GM10266 (cell line): ENCODE measurements around the gene TCF4.

Experiments
- DNase-seq: peaks from one replicate; pipeline ENCODE4 v3.0.0; 2012; ENCODE audit errors: extremely low spot score
- CTCF ChIP-seq: IDR thresholded peaks from 2 replicates; pipeline ENCODE4 v1.5.1; 2012; ENCODE audit warnings: mild to moderate bottlenecking, low read depth; ENCODE audit not compliant: control insufficient read depth, insufficient read depth; ENCODE audit errors: missing control alignments

The TCF4 gene

GRCh38 chr18:55232506-55232905 lies 355.5 kb downstream of the TCF4 start:
- no peak for TF ChIP-seq CTCF
- DNase-seq: no peak

DNA sequence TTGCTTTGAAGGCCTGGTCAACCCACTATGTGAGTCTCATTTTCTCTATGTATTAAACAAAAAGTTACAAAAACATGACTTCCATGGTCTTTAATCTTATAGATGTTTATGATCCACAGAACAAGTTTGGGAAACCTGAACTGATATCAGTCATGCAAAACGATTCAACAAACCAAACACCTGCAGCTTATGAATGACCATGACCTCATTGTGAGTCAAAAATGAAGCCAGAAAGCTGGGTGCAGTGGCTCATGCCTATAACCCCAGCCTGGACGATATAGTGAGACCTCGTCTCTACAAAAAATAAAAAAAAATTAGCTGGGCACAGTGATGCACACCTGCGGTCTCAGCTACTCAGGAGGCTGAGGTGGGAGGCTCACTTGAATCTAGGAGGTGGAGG lies 358.3 kb downstream of the TCF4 start:
- no peak for TF ChIP-seq CTCF
- no peak for DNase-seq

DNA sequence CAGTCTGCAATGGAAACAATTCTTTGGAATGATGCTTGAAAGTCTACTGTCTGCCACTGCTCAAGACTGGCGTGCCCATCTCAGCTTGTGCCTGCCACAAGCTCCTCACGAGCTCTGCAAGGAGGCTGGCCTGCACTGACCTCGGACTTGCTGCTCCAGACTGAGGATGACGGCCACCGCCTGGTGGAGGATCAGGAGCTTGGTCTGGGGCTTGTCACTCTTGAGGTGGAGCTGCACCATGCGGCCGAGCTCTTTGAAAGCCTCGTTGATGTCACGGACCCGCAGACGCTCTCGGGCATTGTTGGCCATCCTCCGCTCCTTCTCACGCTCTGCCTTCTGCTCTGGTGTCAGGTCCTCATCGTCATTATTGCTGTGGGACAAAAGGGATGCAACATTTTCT lies 359.3 kb downstream of the TCF4 start:
- TF ChIP-seq CTCF: no peak
- no peak for DNase-seq

DNA sequence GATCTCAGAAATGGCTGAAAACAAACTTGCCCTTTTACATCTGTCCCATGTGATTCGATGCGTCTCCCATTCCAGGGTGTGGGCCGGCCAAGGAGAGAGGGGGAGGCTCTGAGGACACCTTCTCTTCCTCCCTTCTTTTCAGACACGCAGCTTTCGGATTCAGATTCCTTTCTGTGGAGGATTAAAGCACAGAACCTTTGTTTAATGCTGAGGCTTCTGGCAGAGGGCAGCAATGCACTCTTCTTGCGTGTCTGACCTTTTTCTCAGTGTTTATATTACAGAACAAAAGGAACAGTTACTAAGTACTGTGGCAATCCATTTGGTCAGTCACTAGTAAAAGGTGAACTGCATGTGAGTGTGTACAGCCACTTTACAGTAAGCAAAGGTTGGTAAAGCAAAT lies 359.8 kb downstream of the TCF4 start:
- no peak for TF ChIP-seq CTCF
- DNase-seq: no peak

DNA sequence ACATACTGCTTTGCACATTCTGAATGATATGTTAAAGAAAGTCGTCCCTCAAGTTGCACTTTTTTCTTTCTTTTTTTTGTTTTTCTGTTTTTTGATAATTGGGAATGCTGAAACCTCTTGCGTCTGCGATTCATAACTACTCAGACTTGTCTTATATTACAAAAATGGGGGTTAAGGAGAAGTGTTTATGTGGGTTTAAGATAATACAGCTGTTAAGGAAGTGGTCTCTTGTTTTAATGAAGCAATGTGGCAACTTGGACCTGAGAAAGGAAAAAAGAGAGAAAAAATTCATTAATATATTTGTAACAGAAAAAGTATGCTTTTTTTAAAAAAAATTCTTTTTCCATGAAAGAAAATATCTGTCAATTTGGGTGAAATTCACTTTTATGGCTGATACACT lies 360.2 kb downstream of the TCF4 start:
- DNase-seq: no peak
- TF ChIP-seq CTCF: no peak

- DNase-seq: no peak
- no peak for TF ChIP-seq CTCF
Measured at GRCh38 chr18:55226044-55226443, 361.9 kb downstream of the TCF4 start.

GRCh38 chr18:55224086-55224625 lies 363.8 kb downstream of the TCF4 start:
- no peak for DNase-seq
- no peak for TF ChIP-seq CTCF
